Astrocyte of the spinal cord (primary cell): ENCODE measurements around the gene DCX.

Experiments
- DNase-seq: peaks from one replicate; pipeline ENCODE4 v3.0.0; 2011; ENCODE audit warnings: low read depth, low spot score
- H3K4me3 ChIP-seq: 2 replicates; pipeline ENCODE4 v1.5.1; 2011; ENCODE audit warnings: low read depth, mild to moderate bottlenecking, low read length, moderate library complexity
- in situ Hi-C: cut with HindIII; loops from 2 replicates; pipeline ENCODE4 v1.10.0; 2017; ENCODE audit warnings: low sequenced_read_pairs
- TF ChIP-seq, protein P1 (sequence below): IDR thresholded peaks from 2 replicates; pipeline ENCODE4 v1.5.1; 2012; ENCODE audit warnings: low read depth, mild to moderate bottlenecking, low read length, inconsistent platforms

DCX gene

DNA sequence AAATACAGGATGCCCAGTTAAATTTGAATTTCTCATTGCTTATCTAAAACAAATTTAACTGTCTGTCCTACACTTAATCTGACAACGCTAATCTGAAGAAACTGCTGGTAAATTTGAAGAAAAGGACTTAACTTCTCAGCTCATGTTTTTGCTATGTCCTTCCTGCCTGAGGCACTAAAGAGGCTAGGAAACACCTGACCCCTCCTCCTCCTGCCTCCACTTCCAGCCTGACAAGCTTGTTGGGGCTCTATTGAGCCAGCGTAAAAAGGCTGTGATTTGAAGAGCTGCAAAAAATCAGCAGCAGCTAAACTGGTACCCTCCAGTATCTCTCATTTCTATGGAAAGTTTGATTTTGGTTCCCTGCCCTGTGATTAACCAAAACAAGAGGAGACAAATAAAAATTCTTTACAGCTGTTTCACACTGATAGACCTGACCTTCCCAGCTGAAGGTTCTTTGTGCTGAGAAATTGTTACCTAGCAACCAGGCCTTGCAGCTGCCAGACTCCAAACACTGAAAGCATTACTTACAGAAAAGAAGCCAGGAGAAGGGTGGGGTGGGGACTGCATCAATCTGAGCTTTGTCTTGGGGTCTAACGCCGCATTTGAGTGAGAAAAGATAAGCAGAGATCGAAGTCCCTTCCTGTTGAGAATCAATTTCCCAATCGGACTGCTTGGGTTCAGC is 35.0 kb downstream of the DCX start:
- H3K4me3 ChIP-seq: no peak overlapping the region
- in situ Hi-C loops: no loop called here

DNA sequence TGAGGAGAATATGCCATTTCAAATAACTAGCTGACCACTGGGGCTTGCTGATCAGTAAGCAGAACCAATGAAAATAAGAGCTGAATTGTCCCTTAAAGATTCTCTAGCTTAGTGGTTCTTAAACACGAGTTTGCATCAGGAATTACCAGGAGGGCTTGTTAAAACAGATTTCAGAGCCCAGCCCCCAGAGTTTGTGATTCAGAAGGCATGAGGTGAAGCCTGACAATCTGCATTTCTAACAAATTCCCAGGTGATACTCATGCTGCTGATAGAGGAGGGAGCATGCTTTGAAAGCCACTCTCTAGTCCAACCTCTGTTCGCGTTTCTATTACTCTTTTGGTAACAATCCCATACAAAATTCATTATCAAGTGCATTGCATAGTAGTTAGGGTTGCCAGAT is 35.5 kb downstream of the DCX start:
- no peak overlapping the region for H3K4me3 ChIP-seq
- DNase-seq: no peak
- TF ChIP-seq, protein P1, sequence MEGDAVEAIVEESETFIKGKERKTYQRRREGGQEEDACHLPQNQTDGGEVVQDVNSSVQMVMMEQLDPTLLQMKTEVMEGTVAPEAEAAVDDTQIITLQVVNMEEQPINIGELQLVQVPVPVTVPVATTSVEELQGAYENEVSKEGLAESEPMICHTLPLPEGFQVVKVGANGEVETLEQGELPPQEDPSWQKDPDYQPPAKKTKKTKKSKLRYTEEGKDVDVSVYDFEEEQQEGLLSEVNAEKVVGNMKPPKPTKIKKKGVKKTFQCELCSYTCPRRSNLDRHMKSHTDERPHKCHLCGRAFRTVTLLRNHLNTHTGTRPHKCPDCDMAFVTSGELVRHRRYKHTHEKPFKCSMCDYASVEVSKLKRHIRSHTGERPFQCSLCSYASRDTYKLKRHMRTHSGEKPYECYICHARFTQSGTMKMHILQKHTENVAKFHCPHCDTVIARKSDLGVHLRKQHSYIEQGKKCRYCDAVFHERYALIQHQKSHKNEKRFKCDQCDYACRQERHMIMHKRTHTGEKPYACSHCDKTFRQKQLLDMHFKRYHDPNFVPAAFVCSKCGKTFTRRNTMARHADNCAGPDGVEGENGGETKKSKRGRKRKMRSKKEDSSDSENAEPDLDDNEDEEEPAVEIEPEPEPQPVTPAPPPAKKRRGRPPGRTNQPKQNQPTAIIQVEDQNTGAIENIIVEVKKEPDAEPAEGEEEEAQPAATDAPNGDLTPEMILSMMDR: no peak
- in situ Hi-C loops: no loop called here

More for the DNA sequence above, 35.0 kb downstream of the DCX start:
- no peak for DNase-seq
- TF ChIP-seq, protein P1: no peak

DNA sequence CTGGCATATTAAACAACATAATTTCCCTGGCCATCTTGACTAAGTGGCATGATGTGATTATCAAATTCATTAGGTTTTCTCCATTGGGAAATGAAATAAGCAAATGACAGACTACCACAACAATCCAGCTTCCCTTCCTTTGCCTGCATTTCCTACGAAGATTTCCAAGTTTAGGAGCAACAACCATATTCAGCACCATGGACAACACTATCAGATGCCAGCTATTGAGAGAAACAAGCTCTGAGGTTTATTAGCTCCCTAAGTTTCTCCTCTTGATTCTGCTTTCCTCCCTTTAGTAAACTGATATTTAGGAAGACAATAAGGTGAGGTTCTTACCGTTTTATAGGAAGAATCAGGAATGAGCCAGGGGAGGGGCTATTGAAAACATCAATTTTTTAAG is 36.2 kb downstream of the DCX start:
- TF ChIP-seq, protein P1: no peak
- DNase-seq: peak; percentile 3
- in situ Hi-C loops: no loop called here
- H3K4me3 ChIP-seq: no peak overlapping the region

DNA sequence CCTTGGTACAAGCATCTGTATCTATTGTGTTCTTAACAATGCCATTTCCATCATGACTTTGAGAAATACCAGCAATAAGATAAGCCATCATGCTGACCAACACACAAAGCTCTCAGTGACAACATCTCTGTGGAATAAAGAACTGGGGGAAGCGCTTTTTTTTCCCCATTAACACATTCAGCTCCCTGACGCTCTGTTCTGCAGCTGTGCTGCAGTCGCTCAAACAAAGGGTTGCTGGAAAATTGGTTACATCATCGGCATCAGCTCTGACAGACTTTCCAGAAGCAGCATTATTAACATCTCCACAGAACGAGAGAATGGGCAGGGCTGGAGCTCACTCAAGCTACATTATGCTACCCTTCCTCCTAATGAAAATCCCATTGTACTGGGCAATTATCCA is 39.9 kb downstream of the DCX start:
- no peak for DNase-seq
- in situ Hi-C loops: no loop called here
- TF ChIP-seq, protein P1: no peak
- H3K4me3 ChIP-seq: no peak overlapping the region

DNA sequence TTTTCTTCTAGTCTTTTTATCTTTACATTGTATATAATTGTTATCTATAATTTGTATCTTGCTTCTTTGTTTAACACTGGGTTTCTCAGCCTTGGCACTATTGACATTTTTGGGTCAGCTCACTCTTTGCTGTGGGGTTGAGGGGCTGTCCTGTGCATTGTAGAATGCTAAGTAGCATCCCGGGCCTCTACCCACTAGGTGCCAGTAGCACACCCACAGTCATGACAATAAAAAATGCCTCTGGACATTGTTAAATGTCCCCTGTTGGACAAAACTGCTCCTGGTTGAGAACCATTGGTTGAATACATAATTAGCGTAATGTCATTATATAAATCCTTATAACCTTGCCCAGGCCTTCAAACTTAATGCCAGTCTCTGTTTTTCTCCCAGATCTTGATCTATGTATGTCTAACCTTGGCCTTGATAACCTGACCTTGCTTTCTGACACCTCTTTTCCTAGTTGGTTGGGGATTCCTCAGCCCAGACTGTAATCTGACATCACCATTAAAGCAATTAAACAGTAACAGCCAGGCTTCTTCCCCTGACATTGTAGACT is 46.1 kb downstream of the DCX start:
- TF ChIP-seq, protein P1: no peak
- DNase-seq: no peak
- in situ Hi-C loops: no loop called here
- H3K4me3 ChIP-seq: no peak overlapping the region

DNA sequence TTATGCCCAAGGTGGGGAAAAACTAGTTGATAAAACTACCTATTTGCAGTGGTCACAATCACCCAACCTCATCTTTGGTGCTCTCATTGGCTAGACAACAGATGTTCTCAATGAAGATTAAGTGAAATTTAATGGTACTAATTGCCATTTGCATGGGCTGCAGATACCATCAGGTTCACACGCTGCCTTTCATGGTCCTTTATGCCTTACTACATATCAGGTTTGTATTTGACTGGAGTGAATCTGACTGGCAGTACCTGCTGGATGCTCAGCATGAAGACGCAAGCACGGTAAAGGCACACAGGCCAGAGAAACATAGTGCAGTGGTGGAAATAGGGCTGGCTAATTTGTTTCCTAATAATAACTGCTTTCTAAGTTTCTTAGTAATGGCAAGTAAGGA is 48.3 kb downstream of the DCX start:
- TF ChIP-seq, protein P1: no peak
- no peak for DNase-seq
- in situ Hi-C loops: no loop called here
- no peak overlapping the region for H3K4me3 ChIP-seq
